Left renal cortex interstitium (tissue), 4 donors: Measurements from ENCODE around the gene MICAL3. TPM values are rescaled to one million over a fixed set of nuclear protein-coding genes. Genes with fewer than 3 reads are reported as not detected.

ENCODE experiments used
- DNase-seq, 4 donors: peaks; one replicate each; pipeline ENCODE4 v3.0.0-alpha.2; 2013; ENCODE audit warnings: low read depth in 4 of 4, low spot score in 2 of 4, missing footprints in 1 of 4
- polyA plus RNA-seq, 4 donors: library from polyadenylated mRNA; unstranded; fragments of 120-200 nt; gene quantifications; one replicate each; pipeline ENCODE4 v1.2.1, GENCODE V29; 2013; ENCODE audit not compliant: insufficient read length in 4 of 4

The MICAL3 gene
- polyA plus RNA-seq, 4 donors: 18.3 to 45.9 (median 34.2) TPM

DNA sequence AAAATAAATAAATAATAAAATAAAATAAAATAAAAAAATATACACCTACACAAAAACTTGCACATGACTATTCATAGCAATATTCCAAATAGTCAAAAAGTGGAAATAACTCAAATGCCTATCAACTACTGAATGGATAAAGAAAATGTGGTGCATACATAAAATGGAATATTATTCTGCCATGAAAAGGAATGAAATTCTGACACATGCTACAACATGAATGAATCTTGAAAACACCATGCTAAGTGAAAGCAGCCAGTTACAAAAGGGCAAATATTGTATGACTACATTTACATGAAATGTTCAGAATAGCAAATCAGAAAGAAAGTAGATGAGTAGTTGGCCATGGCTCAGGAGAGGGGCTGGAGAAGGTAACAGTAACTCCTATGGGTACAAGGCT, 46.3 kb downstream of the MICAL3 start:
- no peak for DNase-seq

DNA sequence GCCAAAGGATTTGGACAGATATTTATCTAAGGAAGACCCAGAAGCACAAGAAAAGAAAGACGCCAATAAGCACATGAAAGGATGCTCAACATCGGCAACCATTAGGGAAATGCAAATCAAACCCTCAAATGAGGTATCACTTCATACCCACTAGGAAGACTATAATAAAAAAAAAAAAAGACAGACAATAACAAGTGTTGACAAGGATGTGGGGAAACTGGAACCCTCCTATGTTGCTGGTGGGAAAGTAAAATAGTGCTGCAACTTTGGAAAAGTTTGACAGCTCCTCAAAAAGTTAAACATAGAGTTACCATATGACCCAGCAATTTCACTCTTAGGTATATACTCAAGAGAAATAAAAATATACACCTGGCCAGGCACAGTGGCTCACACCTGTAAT, 47.0 kb downstream of the MICAL3 start:
- no peak for DNase-seq

GRCh38 chr22:17976121-17976520, 48.2 kb downstream of the MICAL3 start:
- no peak for DNase-seq

DNA sequence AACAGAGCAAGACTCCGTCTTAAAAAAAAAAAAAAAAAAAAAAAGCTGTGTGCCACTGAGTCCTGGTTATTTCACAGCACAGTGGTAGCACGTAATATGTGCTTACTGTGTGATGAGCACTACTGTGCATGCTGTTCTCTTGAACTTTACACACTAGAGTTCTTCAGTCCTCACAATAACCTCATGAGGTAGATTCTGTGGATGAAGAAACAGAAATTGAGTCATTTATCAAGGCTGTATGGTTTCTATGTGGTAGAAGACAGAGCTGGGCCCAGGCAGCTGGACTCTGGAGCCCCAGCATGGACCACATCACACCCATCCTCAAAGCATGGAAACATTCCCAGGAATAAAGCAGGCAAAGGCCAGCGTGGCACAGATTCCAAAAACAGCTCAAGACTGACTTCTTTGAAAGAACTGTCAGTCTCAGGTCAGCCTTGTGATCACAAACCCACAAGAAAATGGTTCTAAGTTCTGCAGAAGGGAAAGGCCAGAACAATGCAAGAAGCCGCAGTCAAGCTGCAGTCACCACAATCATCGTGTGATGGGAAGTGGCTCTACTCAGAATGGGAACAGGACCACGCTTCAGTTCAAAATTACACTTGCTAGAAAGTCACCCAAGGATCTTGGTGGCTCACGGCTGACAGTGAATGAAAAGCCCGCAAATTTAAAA, 49.5 kb downstream of the MICAL3 start:
- DNase-seq: no peak

- no peak for DNase-seq
These were observed 50.3 kb downstream of the MICAL3 start for GRCh38 chr22:17974087-17974486.

DNA sequence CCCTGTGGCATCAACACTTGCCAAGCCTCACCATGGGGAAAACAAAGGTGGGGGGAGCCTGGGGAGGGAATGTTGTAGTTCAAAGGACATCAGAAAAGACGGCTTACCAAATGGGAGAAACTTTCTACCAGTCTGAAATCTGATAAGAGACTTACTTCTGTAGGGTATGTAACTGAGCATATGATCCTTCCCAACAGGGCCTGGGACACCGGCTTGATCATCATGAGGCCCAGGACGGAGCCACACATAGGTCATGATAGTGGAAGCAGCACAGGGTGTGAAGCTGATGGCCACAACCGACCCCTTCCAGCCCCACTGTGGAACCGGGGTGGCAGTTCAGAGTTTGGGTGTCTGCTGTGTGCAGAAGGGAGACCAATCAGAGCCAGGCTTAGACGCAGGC, 51.1 kb downstream of the MICAL3 start:
- no peak for DNase-seq

DNA sequence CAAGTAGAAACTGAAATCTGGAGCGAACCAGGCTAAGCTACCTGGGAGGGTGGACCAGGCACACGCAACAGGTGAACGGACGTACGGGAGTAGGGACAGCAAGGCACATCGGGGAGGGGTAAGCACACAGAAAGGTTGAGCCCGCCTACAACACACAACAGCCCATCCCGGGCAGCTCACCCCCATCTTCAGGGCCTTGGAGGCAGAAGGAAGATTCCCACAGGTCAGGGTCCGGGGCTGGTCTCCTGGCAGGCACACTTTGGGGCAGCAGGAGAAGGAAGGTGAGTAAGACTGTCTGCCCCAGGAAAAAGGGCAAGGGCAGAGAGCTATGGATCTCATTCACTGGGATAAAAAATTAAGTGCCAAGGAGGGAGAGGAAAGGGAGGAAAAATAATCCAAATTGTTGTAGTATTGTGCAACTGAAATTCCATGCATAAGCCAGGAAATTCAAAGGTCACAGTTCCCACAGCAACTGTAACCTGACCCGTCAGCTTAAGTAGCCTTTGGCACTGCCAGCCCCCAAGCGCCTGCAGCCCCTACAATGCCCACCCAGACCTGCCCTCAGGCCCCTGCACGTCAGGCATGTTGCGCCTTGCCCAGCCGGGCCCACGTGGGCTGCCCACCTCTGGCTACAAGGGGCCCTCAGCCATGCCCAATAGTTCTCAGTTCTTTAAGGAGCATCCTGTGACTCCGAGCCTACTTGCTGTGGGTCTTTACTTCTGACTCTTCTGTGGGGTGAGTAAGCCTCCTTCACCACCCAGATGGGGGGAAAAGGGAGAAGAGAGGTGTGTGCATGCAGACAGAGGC, 51.8 kb downstream of the MICAL3 start:
- DNase-seq: no peak

DNA sequence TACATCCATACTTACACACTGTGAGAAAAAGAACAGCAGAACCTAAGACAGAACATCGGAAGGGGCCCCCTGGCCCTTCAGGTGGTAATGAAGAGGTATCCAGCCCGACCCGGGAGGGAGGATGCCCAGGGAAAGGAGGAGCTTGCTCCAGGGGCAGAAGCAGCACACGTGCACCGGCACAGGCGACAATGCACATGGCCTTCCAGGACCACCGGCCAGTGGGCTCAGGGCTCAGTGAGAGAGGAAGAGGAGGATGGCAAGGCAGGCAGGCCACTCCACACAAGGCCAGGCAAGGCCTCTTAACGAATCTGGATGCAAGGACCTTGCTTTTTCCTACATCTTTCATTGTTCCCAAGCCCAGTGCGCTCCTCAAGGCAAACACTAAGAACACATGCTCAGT, 52.6 kb downstream of the MICAL3 start:
- no peak for DNase-seq

GRCh38 chr22:17970201-17970708, 54.1 kb downstream of the MICAL3 start:
- DNase-seq: no peak

DNA sequence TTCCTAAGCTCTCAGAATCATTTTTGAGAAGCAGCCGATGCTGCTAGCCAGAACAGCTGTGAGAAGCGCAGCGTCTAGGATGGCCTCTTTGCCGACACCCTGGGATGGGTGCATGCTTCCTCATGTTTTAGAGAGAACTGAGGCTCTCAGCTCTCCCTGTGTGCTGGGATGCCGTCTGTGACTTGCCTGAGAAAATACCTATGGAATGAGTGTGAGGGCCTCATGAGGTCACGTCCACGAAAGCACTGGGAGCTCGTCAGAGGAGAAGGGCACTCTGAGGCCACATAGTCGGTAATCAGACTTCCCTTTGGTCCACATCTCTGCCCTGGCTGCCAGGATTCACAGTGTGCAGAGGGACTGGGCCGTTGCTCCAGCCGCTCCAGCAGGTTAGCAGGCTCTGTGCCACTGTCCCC, 54.7 kb downstream of the MICAL3 start:
- DNase-seq: no peak

GRCh38 chr22:17968126-17968525, 56.2 kb downstream of the MICAL3 start:
- DNase-seq: no peak

DNA sequence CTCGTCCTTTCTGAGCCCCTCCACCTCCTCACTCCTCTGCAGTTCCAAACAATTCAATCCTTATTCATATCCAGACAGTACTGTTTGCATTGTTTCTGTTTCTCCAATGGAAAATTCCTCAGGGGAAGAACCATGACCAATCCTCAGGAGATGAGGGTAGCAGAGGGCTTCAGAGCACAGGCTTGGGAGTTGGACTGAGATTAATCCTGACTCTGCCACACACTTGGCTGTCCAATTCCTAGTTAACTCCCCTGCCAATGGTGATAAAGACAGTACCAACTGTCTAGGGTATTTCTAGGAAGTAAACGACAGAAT, 58.0 kb downstream of the MICAL3 start:
- DNase-seq: no peak

DNA sequence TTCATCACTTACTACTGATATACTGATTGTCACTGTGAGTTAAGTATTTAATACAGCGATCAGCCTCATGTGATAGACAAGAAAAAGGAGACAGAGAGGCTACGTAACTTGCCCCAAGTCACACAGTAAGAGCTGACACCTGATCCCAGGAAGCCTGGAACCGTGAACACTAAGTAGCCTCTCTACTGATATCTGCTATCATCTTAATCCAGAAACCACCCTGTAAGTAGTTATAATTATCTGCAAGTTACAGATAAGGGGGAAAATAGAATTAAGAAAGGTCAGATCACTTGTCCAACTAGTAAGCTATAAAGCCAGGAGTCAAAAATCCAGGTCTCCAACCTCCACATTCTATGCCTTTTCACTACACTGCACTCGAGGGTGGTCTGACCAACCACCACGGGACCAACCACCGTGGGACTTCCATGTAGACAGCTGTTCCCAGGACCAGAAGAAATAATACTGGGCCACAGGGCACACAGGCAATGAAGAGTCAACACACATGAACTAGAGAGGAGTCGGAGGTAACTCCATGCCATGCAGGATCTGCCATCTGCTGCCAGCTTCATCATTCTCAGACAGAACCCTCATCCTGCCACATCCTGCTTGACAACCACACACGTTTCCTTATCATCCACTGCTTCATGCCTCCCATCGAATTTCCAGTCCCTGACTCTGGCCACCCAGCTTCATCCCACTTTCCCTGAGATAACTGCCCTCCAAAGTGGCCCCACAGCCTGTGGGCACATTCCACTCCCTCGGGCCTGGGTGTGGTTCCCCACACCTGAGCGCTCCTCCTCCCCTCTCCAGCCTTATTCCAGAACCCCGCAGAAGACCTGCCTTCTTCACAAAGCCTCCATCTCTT, 58.6 kb downstream of the MICAL3 start:
- DNase-seq: no peak

DNA sequence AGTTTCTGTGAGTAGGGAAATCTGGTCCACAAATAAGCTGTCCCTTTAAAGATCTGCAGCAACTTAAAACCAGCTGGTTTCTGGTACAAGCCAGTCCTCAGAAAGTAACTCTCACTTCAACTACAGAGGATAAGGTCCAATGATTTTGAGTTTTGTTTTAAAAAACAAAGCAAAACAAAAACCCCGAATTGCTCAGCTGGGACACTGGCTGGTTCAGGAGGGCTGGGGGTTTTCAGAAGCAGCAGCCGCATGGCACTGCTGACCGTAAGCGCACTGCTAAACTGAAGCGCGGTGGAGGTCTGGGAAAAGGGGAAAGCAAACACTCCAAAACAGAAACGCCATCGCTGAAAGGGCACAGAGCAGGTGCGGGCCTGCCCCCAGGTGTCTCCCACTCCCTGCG, 59.7 kb downstream of the MICAL3 start:
- no peak for DNase-seq

DNA sequence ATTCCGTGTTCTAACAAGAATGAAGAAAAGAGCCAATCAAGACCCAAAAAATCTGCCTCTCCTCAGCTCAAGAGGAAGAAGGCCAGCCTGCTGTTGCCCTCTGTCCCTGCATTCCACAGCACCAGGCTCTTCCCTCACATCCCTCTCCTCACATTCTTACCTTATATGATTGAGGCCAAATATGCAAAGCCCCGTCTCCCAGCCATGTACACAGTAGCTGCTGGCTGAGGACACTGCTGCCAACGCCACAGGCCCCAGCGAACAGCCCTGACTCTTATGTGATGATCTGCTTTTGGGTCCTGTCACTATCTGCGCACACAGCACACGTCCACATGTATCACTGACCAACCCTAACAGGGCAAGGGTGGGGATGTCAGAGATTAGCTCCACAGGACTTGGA, 60.2 kb downstream of the MICAL3 start:
- no peak for DNase-seq

DNA sequence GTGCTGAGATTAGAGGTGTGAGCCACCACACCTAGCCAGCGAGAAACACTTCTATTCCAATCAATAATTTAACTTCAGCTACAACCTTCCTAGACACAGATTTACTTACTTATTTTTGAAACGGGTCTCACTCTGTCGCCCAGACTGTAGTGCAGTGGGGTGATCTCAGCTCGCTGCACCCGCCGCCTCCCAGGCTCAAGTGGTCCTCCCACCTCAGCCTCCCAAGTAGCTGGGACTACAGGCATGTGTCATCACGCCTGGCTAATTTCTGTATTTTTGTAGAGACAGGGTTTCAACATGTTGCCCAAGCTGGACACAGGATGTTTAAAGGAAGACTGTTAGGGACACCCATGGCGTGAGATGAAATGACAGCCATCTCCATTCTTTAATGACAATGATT, 61.3 kb downstream of the MICAL3 start:
- DNase-seq: no peak

- no peak for DNase-seq
These were observed 62.2 kb downstream of the MICAL3 start for GRCh38 chr22:17962168-17962567.

DNA sequence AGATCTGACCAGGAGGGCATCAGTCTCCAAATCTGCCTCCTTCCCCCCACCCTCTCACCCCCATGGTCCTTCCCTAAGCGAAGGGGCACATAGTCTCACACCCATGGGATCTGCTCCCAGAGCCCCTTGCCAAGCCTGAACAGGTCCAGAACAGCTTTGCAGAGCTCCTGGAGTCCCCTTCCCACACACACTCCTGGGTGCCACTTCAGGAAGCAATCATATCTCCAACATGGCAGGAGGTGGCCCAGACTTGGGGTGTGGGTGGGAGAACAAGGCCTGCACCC, 63.0 kb downstream of the MICAL3 start:
- DNase-seq: no peak

DNA sequence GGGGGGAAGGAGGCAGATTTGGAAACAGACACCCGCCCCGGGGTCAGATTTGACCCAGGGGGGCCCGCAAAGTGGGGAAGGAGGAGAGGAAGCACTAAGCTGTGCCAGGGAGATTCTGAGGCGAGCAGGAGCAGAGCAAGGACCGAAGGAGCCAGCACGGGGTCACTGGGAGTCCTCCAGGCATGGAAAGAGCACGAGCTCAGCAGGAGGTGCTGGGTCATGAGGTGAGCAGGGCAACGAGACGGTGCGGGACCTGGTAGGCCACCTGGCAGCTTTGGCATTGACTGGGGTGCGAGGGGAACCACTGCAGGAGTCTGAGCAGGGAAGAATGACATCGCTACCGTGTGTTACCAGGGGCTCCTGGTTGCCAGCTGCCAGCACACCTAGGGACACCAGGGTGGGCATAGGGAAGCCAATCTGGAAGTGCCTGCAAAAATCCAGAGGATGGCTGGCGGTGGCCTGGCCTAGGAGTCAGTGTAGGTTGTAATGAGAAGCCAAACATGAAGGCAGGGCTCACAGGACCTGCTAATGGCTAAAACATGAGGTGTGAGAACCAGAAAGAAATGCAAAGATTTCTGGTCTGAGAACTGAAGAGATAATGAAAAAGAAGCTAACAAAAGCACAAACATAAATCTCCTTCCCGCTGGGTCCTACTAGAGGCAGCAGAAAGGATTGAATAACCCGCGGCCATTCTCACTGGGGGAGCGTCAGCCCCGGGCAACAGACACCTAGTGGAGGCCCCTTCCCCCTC, 63.5 kb downstream of the MICAL3 start:
- no peak for DNase-seq

DNA sequence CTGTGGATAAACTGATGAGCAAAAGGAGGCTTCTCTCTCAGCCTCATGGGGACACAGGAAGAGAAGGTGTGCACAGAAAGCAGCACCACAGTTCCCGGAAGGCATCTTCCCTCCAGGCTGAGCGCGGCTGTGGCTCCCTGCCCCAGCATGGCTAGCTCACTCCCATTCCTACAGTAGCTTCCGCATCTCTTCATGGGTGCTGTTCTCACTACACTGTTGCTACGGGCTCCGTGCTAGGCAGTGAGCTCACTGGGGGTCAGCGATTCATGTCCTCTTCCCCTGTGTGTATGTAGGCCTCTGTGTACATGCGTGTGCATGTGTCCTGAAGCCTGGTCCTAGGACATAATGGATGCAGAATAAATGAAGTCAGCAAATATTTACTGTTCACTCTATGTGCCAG, 64.3 kb downstream of the MICAL3 start:
- DNase-seq: no peak

DNA sequence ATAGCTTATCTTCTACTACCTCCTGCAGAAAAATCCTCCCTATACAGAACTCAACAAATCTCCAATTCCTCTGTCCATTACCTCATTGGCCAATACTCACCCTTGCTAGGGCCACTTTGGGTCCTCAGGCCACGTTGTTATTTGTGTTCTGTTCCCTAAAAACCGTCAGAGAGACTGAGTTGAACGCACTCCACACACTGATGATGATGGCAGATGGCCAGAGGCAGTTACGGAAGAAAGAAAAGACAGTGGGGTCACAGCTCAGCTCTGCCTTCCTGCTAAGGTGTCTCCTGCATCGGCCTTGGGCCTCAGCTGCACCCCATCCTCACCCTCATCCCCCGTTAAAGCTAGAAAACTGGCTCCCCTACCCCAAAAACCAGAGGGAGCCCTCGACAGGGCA, 66.2 kb downstream of the MICAL3 start:
- DNase-seq: no peak
